ENCODE measurements around the gene PLXNA2. TPM values are rescaled to one million over a fixed set of nuclear protein-coding genes. Genes with fewer than 3 reads are reported as not detected.

PLXNA2 gene
- total and polyA plus RNA-seq, 2 donors (not counting 3 experiments of a cell fraction or from before 2014, with no cell fraction given) = 42.6 to 229 TPM

DNA sequence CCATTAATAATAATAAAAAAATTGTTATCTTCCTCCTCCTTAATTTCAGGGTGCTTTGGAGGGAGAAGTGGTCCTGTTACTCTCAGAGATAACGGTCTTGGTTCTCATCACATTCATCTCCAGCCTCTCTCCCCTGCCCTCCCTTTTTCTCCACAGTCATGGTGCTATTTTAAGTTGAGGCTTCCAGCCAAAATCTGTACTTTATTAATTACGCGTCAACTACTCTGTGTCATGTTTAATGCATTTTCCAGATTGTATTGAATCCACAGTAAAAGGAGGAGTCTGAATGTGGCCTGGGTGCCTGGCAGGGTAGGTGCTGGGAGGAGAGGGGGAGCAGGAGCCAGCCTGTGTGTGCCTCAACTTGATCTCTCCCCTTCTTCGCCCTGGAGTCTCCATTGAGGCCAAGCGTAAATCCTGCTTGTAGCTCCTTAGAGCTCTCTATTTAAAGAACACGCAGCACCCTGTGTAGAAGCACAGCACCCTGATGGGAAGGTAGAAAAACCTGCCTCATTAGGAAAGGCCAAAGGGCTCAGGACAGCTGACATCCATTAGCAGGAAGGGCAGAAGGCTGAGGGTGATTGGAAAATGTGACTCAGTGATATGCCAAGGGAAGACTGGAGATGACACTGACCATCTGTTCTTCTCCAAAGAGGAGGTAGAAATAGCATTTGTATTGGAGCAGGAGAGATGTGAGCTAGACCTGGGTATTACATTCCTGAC lies 82.4 kb downstream of the PLXNA2 start:
- FAIRE-seq = no peak
- TF ChIP-seq POLR2A (IDR thresholded peaks at IDR 0.05; ENCODE audit: low read depth, low read length) (no peak), FOS (IDR thresholded peaks at IDR 0.05; ENCODE audit: borderline replicate concordance, insufficient read depth, low read length) (no peak), GATA2 (IDR thresholded peaks at IDR 0.05; ENCODE audit: insufficient read depth, insufficient read length, low read depth, low read length) (no peak), JUN (IDR thresholded peaks at IDR 0.05; ENCODE audit: borderline replicate concordance, insufficient read depth, insufficient read length, low read depth) (no peak), MYC (IDR thresholded peaks at IDR 0.05; ENCODE audit: low read depth, low read length) (no peak)
- TF ChIP-seq, protein P1, sequence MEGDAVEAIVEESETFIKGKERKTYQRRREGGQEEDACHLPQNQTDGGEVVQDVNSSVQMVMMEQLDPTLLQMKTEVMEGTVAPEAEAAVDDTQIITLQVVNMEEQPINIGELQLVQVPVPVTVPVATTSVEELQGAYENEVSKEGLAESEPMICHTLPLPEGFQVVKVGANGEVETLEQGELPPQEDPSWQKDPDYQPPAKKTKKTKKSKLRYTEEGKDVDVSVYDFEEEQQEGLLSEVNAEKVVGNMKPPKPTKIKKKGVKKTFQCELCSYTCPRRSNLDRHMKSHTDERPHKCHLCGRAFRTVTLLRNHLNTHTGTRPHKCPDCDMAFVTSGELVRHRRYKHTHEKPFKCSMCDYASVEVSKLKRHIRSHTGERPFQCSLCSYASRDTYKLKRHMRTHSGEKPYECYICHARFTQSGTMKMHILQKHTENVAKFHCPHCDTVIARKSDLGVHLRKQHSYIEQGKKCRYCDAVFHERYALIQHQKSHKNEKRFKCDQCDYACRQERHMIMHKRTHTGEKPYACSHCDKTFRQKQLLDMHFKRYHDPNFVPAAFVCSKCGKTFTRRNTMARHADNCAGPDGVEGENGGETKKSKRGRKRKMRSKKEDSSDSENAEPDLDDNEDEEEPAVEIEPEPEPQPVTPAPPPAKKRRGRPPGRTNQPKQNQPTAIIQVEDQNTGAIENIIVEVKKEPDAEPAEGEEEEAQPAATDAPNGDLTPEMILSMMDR (IDR thresholded peaks at IDR 0.05; ENCODE audit: extremely low read depth in 1 of 2, insufficient read depth in 1 of 2, low read depth in 1 of 2, low read length in 2 of 2) = no peak

More for the DNA sequence above, 82.4 kb downstream of the PLXNA2 start:
- no peak for DNase-seq (ENCODE audit: low read depth, low spot score)
- dilution Hi-C loops (cut with MboI; ENCODE audit: extremely low pct_ligation_motif_present, low sequenced_read_pairs) = no loop called here
- H3K4me3 ChIP-seq (replicated peaks in 1 of 3; ENCODE audit: insufficient read depth in 1 of 3, low read depth in 1 of 3, low read length in 3 of 3) = no peak overlapping the region
- H3K79me2 ChIP-seq (ENCODE audit: control insufficient read depth, insufficient read depth, low read length) = peaks cover 100% of the 10 kb centered on the region
- no peaks in the 10 kb centered on the region for H3K27me3 ChIP-seq (ENCODE audit: control insufficient read depth in 2 of 2, insufficient read depth in 2 of 2, low read length in 2 of 2)
- H3K27ac ChIP-seq (ENCODE audit: insufficient read depth, low read depth, low read length) = no peak overlapping the region
- ChIA-PET POLR2A (interaction anchor here (0.6 kb wide), 1 partner anchor 58 kb away, joined by 3 read pairs; no protein-coding TSS in a partner anchor), CTCF (interaction anchor here (0.6 to 6.6 kb wide), 6 partner anchors 10 to 83 kb away, joined by 5 to 52 read pairs (median 7); partner anchors contain the start of gene PLXNA2)
- H3K9ac ChIP-seq (replicated peaks; ENCODE audit: extremely low read depth, insufficient read depth, low read length) = no peak overlapping the region
- no peak overlapping the region for H3K4me2 ChIP-seq (ENCODE audit: insufficient read depth, low read length)
- BruUV-seq (replicated peaks) = no TSS peak
- H3K36me3 ChIP-seq (ENCODE audit: control insufficient read depth in 2 of 2, extremely low read depth in 1 of 2, insufficient read depth in 2 of 2, low read length in 2 of 2) = peaks cover 5 to 19% of the 10 kb centered on the region in 2 experiments
- no peaks in the 10 kb centered on the region for H4K20me1 ChIP-seq (replicated peaks; ENCODE audit: control insufficient read depth, extremely low read depth, insufficient read depth, low read length)
- H3K4me1 ChIP-seq (ENCODE audit: control insufficient read depth, extremely low read depth, insufficient read depth, low read length) = peaks cover 48% of the 10 kb centered on the region
- H3K9me1 ChIP-seq (replicated peaks; ENCODE audit: control insufficient read depth, extremely low read depth, insufficient read depth, low read length) = no peaks in the 10 kb centered on the region
- intact Hi-C loops (cut with micrococcal nuclease) = no loop called here
- no peak overlapping the region for H2AFZ ChIP-seq (ENCODE audit: low read depth, low read length)
- H3K9me3 ChIP-seq (replicated peaks; ENCODE audit: control insufficient read depth, insufficient read depth, low read length) = no peaks in the 10 kb centered on the region
